GM12875 (cell line): ENCODE measurements around the gene TIGD6.

Experiments used
- H3K4me3 ChIP-seq: one replicate; pipeline ENCODE4 v1.5.1; 2011; ENCODE audit warnings: low read depth, low read length, control low read depth
- TF ChIP-seq, protein P1 (sequence below): IDR thresholded peaks from 2 replicates; pipeline ENCODE4 v1.5.1; 2011; ENCODE audit warnings: low read depth, mild to moderate bottlenecking, control low read depth, inconsistent platforms, low read length, moderate library complexity, borderline replicate concordance; ENCODE audit not compliant: insufficient read depth

TIGD6 gene

DNA sequence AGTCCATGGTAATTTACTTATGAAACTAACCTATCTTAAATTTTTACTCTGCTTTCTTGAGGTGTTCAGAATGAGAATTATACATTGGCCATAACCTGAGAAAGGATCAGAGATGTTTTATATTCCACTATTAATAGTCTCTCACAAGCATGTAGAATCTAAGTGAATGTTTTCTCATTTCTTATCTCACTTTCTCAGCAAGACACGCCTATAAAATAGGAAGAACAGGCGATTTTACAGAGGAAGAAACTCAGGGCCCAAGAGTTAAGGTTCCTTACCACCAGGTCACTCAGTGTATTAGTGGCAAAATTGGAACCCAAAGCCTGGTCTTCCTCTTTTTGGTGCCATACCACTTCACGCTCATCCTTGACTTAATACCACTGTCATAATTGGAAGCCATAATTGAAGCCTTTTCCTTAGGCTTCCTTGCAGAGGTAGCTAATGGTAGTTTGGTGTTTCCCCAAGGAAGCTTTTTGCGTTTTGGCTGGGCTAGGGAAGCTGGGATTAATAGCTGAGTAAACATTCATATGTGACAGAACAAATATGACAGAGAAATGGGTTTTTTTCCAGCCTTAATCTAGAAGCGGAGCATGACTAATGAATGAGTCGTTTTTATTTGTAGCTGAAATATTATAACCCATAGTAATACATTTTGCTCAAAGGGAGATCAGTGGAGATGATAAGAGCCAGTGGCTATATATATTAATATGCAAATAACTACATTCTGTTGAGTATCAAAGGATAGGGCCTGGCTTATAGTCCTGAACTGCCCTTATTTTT lies 17.0 kb upstream of the TIGD6 start:
- H3K4me3 ChIP-seq = no peak overlapping the region
- TF ChIP-seq, protein P1, sequence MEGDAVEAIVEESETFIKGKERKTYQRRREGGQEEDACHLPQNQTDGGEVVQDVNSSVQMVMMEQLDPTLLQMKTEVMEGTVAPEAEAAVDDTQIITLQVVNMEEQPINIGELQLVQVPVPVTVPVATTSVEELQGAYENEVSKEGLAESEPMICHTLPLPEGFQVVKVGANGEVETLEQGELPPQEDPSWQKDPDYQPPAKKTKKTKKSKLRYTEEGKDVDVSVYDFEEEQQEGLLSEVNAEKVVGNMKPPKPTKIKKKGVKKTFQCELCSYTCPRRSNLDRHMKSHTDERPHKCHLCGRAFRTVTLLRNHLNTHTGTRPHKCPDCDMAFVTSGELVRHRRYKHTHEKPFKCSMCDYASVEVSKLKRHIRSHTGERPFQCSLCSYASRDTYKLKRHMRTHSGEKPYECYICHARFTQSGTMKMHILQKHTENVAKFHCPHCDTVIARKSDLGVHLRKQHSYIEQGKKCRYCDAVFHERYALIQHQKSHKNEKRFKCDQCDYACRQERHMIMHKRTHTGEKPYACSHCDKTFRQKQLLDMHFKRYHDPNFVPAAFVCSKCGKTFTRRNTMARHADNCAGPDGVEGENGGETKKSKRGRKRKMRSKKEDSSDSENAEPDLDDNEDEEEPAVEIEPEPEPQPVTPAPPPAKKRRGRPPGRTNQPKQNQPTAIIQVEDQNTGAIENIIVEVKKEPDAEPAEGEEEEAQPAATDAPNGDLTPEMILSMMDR = no peak

DNA sequence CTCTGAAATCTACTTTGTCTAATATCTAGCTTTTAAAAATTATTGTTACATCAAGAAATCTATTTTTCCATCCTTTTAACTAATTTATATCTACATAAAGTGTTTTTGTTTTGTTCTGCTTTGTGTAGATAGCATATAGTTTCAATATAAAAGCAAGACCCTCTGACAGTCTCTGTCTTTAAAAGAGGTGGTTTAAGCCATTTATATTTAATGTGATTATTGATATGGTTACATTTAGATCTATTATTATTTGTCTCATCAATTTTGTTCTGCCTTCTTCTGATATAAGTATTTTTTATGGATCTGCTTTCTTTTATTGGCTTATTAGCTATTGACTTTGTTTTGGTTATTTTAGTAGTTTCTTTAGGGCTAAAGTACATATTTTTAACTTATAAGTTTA lies 16.1 kb upstream of the TIGD6 start:
- TF ChIP-seq, protein P1 = no peak

DNA sequence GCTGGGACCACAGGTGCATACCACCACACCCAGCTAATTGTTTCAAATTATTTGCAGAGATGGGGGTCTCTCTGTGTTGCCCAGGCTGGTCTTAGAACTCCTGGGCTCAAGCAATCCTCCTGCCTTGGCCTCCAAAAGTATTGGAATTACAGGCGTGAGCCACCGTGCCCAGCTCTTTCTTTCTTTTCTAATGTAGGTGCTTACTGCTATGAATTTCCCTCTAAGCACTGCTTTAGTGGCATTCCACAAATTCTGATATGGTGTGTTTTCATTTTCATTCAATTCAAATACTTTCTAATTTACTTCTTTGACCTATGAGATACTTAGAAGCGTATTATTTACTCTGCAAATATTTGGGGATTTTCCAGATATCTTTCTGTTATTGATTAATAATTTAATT lies 15.0 kb upstream of the TIGD6 start:
- H3K4me3 ChIP-seq = no peak overlapping the region
- TF ChIP-seq, protein P1 = no peak

More for the DNA sequence above, 16.1 kb upstream of the TIGD6 start:
- no peak overlapping the region for H3K4me3 ChIP-seq

DNA sequence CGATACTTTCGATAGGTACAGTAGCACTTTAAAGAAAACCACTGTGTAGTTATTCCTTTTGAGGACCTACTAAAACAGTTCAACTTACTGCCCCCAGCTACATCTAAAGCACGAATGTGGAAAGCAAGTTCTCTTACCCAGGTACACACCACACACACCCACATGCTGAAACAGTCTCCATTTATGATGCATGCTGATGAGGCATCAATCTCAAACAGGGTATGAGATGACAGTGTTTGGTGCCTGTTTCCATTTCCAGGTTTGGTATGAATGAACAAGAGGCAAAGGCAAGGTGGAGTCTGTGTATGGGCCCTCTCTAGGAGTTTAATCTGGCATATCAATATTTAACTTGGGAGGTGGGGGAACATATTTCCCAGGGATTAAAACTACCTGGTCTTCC lies 14.0 kb upstream of the TIGD6 start:
- no peak overlapping the region for H3K4me3 ChIP-seq
- TF ChIP-seq, protein P1 = no peak

DNA sequence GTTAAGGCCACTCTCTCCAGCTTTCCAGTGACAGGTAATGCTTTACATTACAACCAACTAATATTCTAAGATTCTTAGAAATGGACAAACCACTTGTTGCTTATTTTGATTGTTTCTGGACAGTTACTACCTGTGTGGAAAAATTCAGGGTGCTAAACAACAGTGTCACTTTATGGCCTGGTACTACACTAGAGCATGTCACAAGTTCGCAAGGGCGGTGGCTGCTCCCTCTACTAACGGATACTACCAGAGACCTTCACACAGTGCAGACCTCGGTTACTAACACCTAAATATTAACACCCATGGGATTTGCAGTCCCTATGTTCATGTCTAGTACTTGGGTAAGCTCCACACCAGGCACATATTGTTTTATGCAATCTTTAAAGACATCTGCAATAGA lies 13.5 kb upstream of the TIGD6 start:
- TF ChIP-seq, protein P1 = no peak
- no peak overlapping the region for H3K4me3 ChIP-seq

GRCh38 chr5:150009671-150010387 lies 9.4 kb upstream of the TIGD6 start:
- H3K4me3 ChIP-seq = no peak overlapping the region
- TF ChIP-seq, protein P1 = no peak

- no peak overlapping the region for H3K4me3 ChIP-seq
- TF ChIP-seq, protein P1 = no peak
Observed at GRCh38 chr5:150007050-150007449, 6.6 kb upstream of the TIGD6 start.
